Prostate gland (tissue), 2 donors: ENCODE measurements around the gene MRPS5. TPM values are rescaled to one million over a fixed set of nuclear protein-coding genes. Genes with fewer than 3 reads are reported as not detected.

Experiments used
- DNase-seq: peaks from one replicate; pipeline ENCODE4 v3.0.0-alpha.2; 2019; ENCODE audit warnings: low spot score
- H3K27ac ChIP-seq, 2 donors: fragments of 200-600 bp; sonication (generic); 2 replicates each; pipeline ENCODE4 v1.5.1; 2017 to 2019
- H3K27me3 ChIP-seq: fragments of 200-600 bp; sonication (generic); replicated peaks from 2 replicates; pipeline ENCODE4 v1.5.1; 2019; ENCODE audit not compliant: insufficient read depth
- H3K36me3 ChIP-seq, 2 donors: fragments of 200-600 bp; sonication (generic); 1 replicate in 1 of 2; 2 replicates in 1 of 2; pipeline versions ENCODE4 v1.5.1 to v1.8.1; 2017 to 2019
- H3K4me1 ChIP-seq: fragments of 200-600 bp; sonication (generic); replicated peaks from 2 replicates; pipeline ENCODE4 v1.5.1; 2019
- H3K4me3 ChIP-seq, 2 donors: fragments of 200-600 bp; sonication (generic); 2 replicates each; pipeline ENCODE4 v1.5.1; 2017 to 2019
- H3K9me3 ChIP-seq: fragments of 200-600 bp; sonication (generic); 2 replicates; pipeline ENCODE4 v1.5.1; 2017
- CTCF ChIP-seq, 4 experiments: fragments of 200-600 bp in 2 of 4; fragments of 450-650 bp in 2 of 4; sonication (generic) in 2 of 4; IDR thresholded peaks; 1 replicate in 3 of 4; 2 replicates in 1 of 4; pipeline ENCODE4 v1.5.1; 2016 to 2019; ENCODE audit warnings: antibody characterized with exemption in 4 of 4, mild to moderate bottlenecking in 2 of 4, moderate library complexity in 2 of 4
- POLR2A ChIP-seq: fragments of 450-650 bp; IDR thresholded peaks from one replicate; pipeline ENCODE4 v1.6.1; 2016; ENCODE audit warnings: antibody characterized with exemption, mild to moderate bottlenecking
- POLR2AphosphoS5 ChIP-seq: sonication (generic); formaldehyde crosslinking; IDR thresholded peaks from one replicate; pipeline ENCODE4 v1.6.1; 2017; ENCODE audit warnings: antibody characterized with exemption
- WGBS: methylation state at CpG from one replicate; pipeline ENCODE4 v1.1.5; 2018; 5-methylcytosine and 5-hydroxymethylcytosine counted together
- intact Hi-C: fragments of 100-400 bp; cut with DNase I; formaldehyde crosslinking; loops from one replicate; pipeline ENCODE4 v1.14.2; 2022
- total RNA-seq, 2 donors: library from RNA; depleted of rRNA; stranded (reverse); fragments of >200 nt; gene quantifications; one replicate each; pipeline ENCODE4 v1.1.0, GENCODE V29; 2016

The MRPS5 gene
- total RNA-seq, 2 donors from 2014 or later: 35.0 to 49.9 TPM

- DNase-seq: peak; percentile 81
- TF ChIP-seq CTCF (IDR thresholded peaks at IDR 0.05) (peak; percentile 24 to 82 (median 59)), POLR2AphosphoS5 (no peak)
- Histone ChIP-seq H3K27me3 (no peaks in the 10 kb centered on the region), H3K9me3 (no peaks in the 10 kb centered on the region), H3K4me3 (peak overlapping the region; percentile 20 to 32), H3K36me3 (no peaks in the 10 kb centered on the region), H3K27ac (no peak overlapping the region), H3K4me1 (no peaks in the 10 kb centered on the region)
- WGBS: 6% methylated on average over 44 of the region's 44 CpGs
- intact Hi-C loops: no loop called here
Observed at GRCh38 chr2:95076705-95077529, 44.7 kb downstream of the MRPS5 start.

- TF ChIP-seq CTCF (IDR thresholded peaks at IDR 0.05) (no peak), POLR2AphosphoS5 (no peak), POLR2A (no peak)
- DNase-seq: no peak
- WGBS: 59% methylated on average over 8 of the region's 8 CpGs
- Histone ChIP-seq H3K27ac (no peak overlapping the region), H3K9me3 (no peaks in the 10 kb centered on the region), H3K4me1 (no peaks in the 10 kb centered on the region), H3K4me3 (no peak overlapping the region), H3K27me3 (no peaks in the 10 kb centered on the region), H3K36me3 (no peaks in the 10 kb centered on the region)
- intact Hi-C loops: no loop called here
Observed at GRCh38 chr2:95075440-95076132, 46.0 kb downstream of the MRPS5 start.

DNA sequence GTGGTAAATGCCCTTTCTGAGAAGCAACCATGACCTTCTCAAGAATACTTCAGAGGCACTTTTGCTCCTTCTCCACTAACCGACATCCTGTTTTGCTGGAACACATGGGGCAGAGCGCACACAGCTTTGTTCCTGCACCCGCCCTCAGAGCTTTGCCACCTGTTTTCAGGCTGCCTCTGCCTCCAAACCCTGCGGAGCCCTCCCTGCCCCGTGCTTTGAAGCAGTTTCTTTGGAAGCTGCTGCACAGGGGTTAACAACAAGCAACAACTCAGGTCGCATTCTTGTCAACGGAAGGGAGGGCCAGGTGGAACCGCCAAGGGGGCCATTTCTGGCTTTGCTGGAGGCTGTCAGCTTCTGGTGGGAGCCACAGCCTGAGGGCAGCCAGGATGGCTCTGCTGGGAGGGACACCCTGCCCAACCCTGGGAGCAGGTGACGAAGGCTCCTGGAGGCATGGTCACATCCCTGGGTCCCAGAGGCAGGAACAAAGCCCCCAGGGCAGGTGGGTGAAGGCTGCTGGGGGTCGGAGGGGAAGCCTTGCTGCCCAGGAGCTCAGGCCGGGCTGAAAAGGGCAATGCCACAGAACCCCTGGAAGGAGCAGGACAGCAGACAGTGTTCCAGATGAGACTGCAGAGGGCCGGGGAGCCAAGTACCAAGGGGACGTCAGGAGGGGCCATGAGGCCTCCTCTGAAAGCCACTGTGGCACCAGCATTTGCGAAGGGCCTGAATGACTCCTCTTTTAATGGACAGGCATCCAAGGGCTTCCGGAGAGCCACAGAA lies 46.8 kb downstream of the MRPS5 start:
- Histone ChIP-seq H3K27ac (no peak overlapping the region), H3K36me3 (no peaks in the 10 kb centered on the region), H3K27me3 (no peaks in the 10 kb centered on the region), H3K4me1 (no peaks in the 10 kb centered on the region), H3K9me3 (no peaks in the 10 kb centered on the region), H3K4me3 (no peak overlapping the region)
- intact Hi-C loops: no loop called here
- WGBS: 65% methylated on average over 15 of the region's 15 CpGs
- no peak for DNase-seq
- no peak for TF ChIP-seq POLR2A
- no peak for TF ChIP-seq POLR2AphosphoS5
- TF ChIP-seq CTCF (IDR thresholded peaks at IDR 0.05): no peak

DNA sequence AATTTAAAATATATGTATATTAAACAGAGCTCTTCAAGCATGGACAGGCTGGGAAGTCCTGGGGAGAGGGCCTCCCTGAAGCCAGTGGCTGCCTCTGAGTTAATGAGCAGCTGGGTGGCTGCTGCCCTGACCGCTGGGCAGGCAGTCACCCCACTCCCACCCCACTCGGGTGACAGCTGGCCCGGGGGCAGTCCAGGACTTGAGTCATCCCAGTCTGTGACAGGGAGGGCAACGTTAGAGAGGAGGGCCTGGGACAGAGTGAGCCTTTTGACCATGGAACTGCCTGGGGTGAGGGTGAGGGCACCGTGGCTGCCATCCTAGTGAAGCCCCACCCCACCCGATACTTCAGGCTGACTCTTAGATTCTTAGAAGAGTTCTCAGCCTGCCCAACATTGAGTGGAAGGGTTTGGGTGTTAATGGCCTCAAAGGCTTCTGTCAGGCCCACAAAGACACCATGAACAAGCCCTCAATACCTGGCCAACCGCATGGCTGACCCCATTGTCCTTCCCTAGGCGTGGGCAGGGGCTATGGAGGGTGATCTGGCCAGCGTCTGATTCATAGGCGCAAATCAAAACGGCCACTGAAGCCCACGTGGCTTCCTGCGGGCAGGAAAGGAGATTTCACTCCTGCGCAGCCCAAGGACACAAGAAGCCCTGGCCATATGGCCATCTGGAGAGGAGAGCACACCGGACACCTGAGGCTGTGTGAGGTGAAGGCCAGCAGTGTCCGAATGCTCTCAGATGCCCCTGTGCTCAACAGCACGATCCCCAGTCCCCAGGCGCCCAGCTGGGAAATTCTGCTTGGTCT lies 47.5 kb downstream of the MRPS5 start:
- TF ChIP-seq POLR2A (no peak), CTCF (IDR thresholded peaks at IDR 0.05) (no peak), POLR2AphosphoS5 (no peak)
- H3K36me3 ChIP-seq: no peaks in the 10 kb centered on the region
- DNase-seq: no peak
- H3K27ac ChIP-seq: no peak overlapping the region
- H3K4me3 ChIP-seq: no peak overlapping the region
- no peaks in the 10 kb centered on the region for H3K9me3 ChIP-seq
- intact Hi-C loops: no loop called here
- 91% methylated on average over 16 of the region's 18 CpGs for WGBS
- H3K4me1 ChIP-seq: no peaks in the 10 kb centered on the region
- no peaks in the 10 kb centered on the region for H3K27me3 ChIP-seq
